Ovary (tissue), 9 donors: ENCODE measurements around the gene PPL. TPM values are rescaled to one million over a fixed set of nuclear protein-coding genes. Genes with fewer than 3 reads are reported as not detected.

Experiments used
- DNase-seq, 5 donors: peaks; one replicate each; pipeline ENCODE4 v3.0.0-alpha.2; 2019 to 2020
- H3K27ac ChIP-seq, 2 donors: fragments of 200-600 bp; one replicate each; pipeline versions ENCODE4 v1.5.1 to v1.8.0; 2019 to 2022
- H3K27me3 ChIP-seq: fragments of 200-600 bp; one replicate; pipeline ENCODE4 v1.8.0; 2022
- H3K36me3 ChIP-seq: fragments of 200-600 bp; sonication (generic); one replicate; pipeline ENCODE4 v1.5.1; 2019
- H3K4me1 ChIP-seq: one replicate; pipeline ENCODE4 v1.8.1; 2013; ENCODE audit warnings: mild to moderate bottlenecking, moderate library complexity; ENCODE audit not compliant: insufficient read depth
- H3K4me3 ChIP-seq: fragments of 200-600 bp; sonication (generic); one replicate; pipeline ENCODE4 v1.5.1; 2017
- H3K9me3 ChIP-seq, 2 donors: fragments of 200-600 bp in 1 of 2; sonication (generic) in 1 of 2; one replicate each; pipeline versions ENCODE4 v1.5.1 to v1.8.1; 2013 to 2019; ENCODE audit warnings: mild to moderate bottlenecking in 1 of 2, moderate library complexity in 1 of 2
- CTCF ChIP-seq, 3 donors: fragments of 450-650 bp in 2 of 3; fragments of 200-600 bp in 1 of 3; IDR thresholded peaks; one replicate each; pipeline versions ENCODE4 v1.5.1 to v1.8.0; 2016 to 2022; ENCODE audit warnings: antibody characterized with exemption in 3 of 3, mild to moderate bottlenecking in 1 of 3
- EP300 ChIP-seq: sonication (generic); formaldehyde crosslinking; IDR thresholded peaks from one replicate; pipeline ENCODE4 v1.6.1; 2017; ENCODE audit warnings: antibody characterized with exemption
- POLR2A ChIP-seq: fragments of 450-650 bp; IDR thresholded peaks from one replicate; pipeline ENCODE4 v1.6.1; 2017; ENCODE audit warnings: antibody characterized with exemption, mild to moderate bottlenecking, moderate library complexity
- WGBS, 3 donors: extraction: QIAGEN DNeasy Blood & Tissue Kit in 1 of 3; methylation state at CpG; one replicate each; pipeline versions ENCODE4 v1.1.5 to v1.1.7; 2013 to 2017; 5-methylcytosine and 5-hydroxymethylcytosine counted together
- intact Hi-C, 4 donors: fragments of 100-400 bp; cut with DNase I; formaldehyde crosslinking; loops; one replicate each; pipeline versions ENCODE4 v1.11.0 to v1.15.1; 2022 to 2023
- polyA plus RNA-seq, 2 donors: library from polyadenylated mRNA; stranded (reverse); fragments of 200-250 nt in 1 of 2; fragments of 350-450 nt in 1 of 2; fragmentation: Illumina TruSeq in 1 of 2; extraction: RNeasy Lipid Tissue Mini Kit (QIAGEN cat#74804) in 1 of 2; gene quantifications; one replicate each; pipeline ENCODE4 v1.2.3, GENCODE V29; 2013 to 2014
- total RNA-seq, 7 donors: library from RNA; depleted of rRNA in 2 of 7; stranded (reverse); fragments of >200 nt in 2 of 7; fragmentation: NEBNext Ultra II Directional in 3 of 7; extraction: Animal tissue kit (Norgen Biotek cat#: 25700) in 3 of 7; gene quantifications; one replicate each; pipeline versions ENCODE4 v1.1.0 to v1.2.4, GENCODE V29; 2016 to 2023
- donor health status: DM: no; HTN: no; CAD: no; lungs with moderate emphysema.
- donor health status: DM: no; HTN: no; CAD: no.
- donor health status: Bipolar disorder and iron deficiency.
- donor health status: DM: yes; HTN: yes; CAD: no.
- donor health status: DM: no; HTN: no; CAD: no.
- donor health status: DM: yes; HTN: yes; CAD: no.

PPL gene
- total and polyA plus RNA-seq, 9 donors, result 4.2 to 37.8 (median 9.1) TPM

GRCh38 chr16:4837733-4838501 is 99.0 kb downstream of the PPL start:
- H3K4me1 ChIP-seq, result no peaks in the 10 kb centered on the region
- TF ChIP-seq CTCF (IDR thresholded peaks at IDR 0.05), result no peak
- no peak for TF ChIP-seq EP300
- no peak for TF ChIP-seq POLR2A
- no peak for DNase-seq
- intact Hi-C loops, result no loop called here
- no peak overlapping the region for H3K4me3 ChIP-seq
- 81 to 90% (median 87%) methylated on average over 13 of the region's 13 CpGs for WGBS, 3 donors
- no peaks in the 10 kb centered on the region for H3K27me3 ChIP-seq
- no peaks in the 10 kb centered on the region for H3K36me3 ChIP-seq
- H3K9me3 ChIP-seq, result no peaks in the 10 kb centered on the region
- H3K27ac ChIP-seq, result no peak overlapping the region

- Histone ChIP-seq H3K27ac (no peak overlapping the region), H3K4me1 (no peaks in the 10 kb centered on the region), H3K9me3 (no peaks in the 10 kb centered on the region), H3K27me3 (no peaks in the 10 kb centered on the region), H3K36me3 (no peaks in the 10 kb centered on the region), H3K4me3 (no peak overlapping the region)
- TF ChIP-seq POLR2A, result no peak
- intact Hi-C loops, result no loop called here
- DNase-seq, result no peak
- WGBS, 3 donors, result 90 to 92% (median 92%) methylated on average over 2 of the region's 2 CpGs
Measured at GRCh38 chr16:4836727-4837126, 100.2 kb downstream of the PPL start.

GRCh38 chr16:4833584-4833983 is 103.4 kb downstream of the PPL start:
- no peaks in the 10 kb centered on the region for H3K9me3 ChIP-seq
- H3K27me3 ChIP-seq, result no peaks in the 10 kb centered on the region
- no peak overlapping the region for H3K27ac ChIP-seq
- WGBS, 3 donors, result 94 to 100% (median 96%) methylated on average over 1 of the region's 1 CpG
- no peaks in the 10 kb centered on the region for H3K4me1 ChIP-seq
- H3K36me3 ChIP-seq, result no peaks in the 10 kb centered on the region
- no peak overlapping the region for H3K4me3 ChIP-seq
- intact Hi-C loops, result no loop called here
- TF ChIP-seq EP300 (no peak), POLR2A (no peak), CTCF (IDR thresholded peaks at IDR 0.05) (no peak)
- DNase-seq, result no peak

- no peak for TF ChIP-seq CTCF (IDR thresholded peaks at IDR 0.05)
- TF ChIP-seq POLR2A, result no peak
- TF ChIP-seq EP300, result no peak
- WGBS, 3 donors, result 78 to 85% (median 83%) methylated on average over 6 of the region's 6 CpGs
- intact Hi-C loops, result no loop called here
- H3K9me3 ChIP-seq, result no peaks in the 10 kb centered on the region
- H3K27me3 ChIP-seq, result no peaks in the 10 kb centered on the region
- H3K4me3 ChIP-seq, result no peak overlapping the region
- DNase-seq, result no peak
- H3K27ac ChIP-seq, result no peak overlapping the region
- H3K4me1 ChIP-seq, result no peaks in the 10 kb centered on the region
- H3K36me3 ChIP-seq, result no peaks in the 10 kb centered on the region
Measured at GRCh38 chr16:4832698-4833343, 104.1 kb downstream of the PPL start.

Other genes with a start within 250 kb of the PPL start
- 10 to 100 TPM; 19.4 to 33.1 (median 28.0) TPM for gene NUDT16L1, start 243.6 kb downstream of the PPL start, total RNA-seq
- 10 to 100 TPM in 1 of 2 donors, 1 to 10 TPM in 1; 8.1 to 33.6 TPM for gene NUDT16L1, start 243.6 kb downstream of the PPL start, polyA plus RNA-seq
- 10 to 100 TPM; 19.8 to 37.4 (median 32.3) TPM for gene ANKS3, start 202.9 kb downstream of the PPL start, total RNA-seq
- gene ANKS3, start 202.9 kb downstream of the PPL start, polyA plus RNA-seq, result 10 to 100 TPM in 1 of 2 donors, 1 to 10 TPM in 1; 6.7 to 26.0 TPM
- gene DNAAF8, start 202.6 kb downstream of the PPL start, total RNA-seq, result 1 to 10 TPM in 6 of 7 donors, under 1 TPM in 1; 0.48 to 9.1 (median 1.5) TPM
- 1 to 10 TPM in 1 of 2 donors, under 1 TPM in 1; 0.35 to 1.2 TPM for gene DNAAF8, start 202.6 kb downstream of the PPL start, polyA plus RNA-seq
- 10 to 100 TPM; 10.1 to 27.7 (median 22.1) TPM for gene ZNF500, start 170.0 kb downstream of the PPL start, total RNA-seq
- gene ZNF500, start 170.0 kb downstream of the PPL start, polyA plus RNA-seq, result 10 to 100 TPM in 1 of 2 donors, 1 to 10 TPM in 1; 4.7 to 22.3 TPM
- under 1 TPM in 1 of 7 donors, not detected in 6; 0.32 TPM for gene SEPTIN12, start 148.8 kb downstream of the PPL start, total RNA-seq
- not detected for gene SEPTIN12, start 148.8 kb downstream of the PPL start, polyA plus RNA-seq
- gene SMIM22, start 141.8 kb downstream of the PPL start, total RNA-seq, result 10 to 100 TPM in 2 of 7 donors, 1 to 10 TPM in 2, not detected in 3; 1.5 to 30.9 (median 7.8) TPM
- gene SMIM22, start 141.8 kb downstream of the PPL start, polyA plus RNA-seq, result not detected
- 10 to 100 TPM in 6 of 7 donors, 1 to 10 TPM in 1; 6.0 to 31.9 (median 25.0) TPM for gene ROGDI, start 134.5 kb downstream of the PPL start, total RNA-seq
- 10 to 100 TPM in 1 of 2 donors, 1 to 10 TPM in 1; 9.2 to 17.3 TPM for gene ROGDI, start 134.5 kb downstream of the PPL start, polyA plus RNA-seq
- gene GLYR1, start 89.9 kb downstream of the PPL start, total RNA-seq, result 10 to 100 TPM; 30.3 to 79.5 (median 69.7) TPM
- gene GLYR1, start 89.9 kb downstream of the PPL start, polyA plus RNA-seq, result 10 to 100 TPM; 36.9 to 77.1 TPM
- gene UBN1, start 89.7 kb downstream of the PPL start, total RNA-seq, result 10 to 100 TPM; 16.1 to 41.3 (median 27.3) TPM
- gene UBN1, start 89.7 kb downstream of the PPL start, polyA plus RNA-seq, result 10 to 100 TPM; 14.5 to 17.9 TPM
- gene SEC14L5, start 21.2 kb upstream of the PPL start, total RNA-seq, result under 1 TPM; 0.11 to 0.87 (median 0.38) TPM
- gene SEC14L5, start 21.2 kb upstream of the PPL start, polyA plus RNA-seq, result 1 to 10 TPM in 1 of 2 donors, under 1 TPM in 1; 0.38 to 1.5 TPM
- 10 to 100 TPM in 2 of 7 donors, 1 to 10 TPM in 5; 4.4 to 14.8 (median 7.1) TPM for gene NAGPA, start 96.8 kb upstream of the PPL start, total RNA-seq
- gene NAGPA, start 96.8 kb upstream of the PPL start, polyA plus RNA-seq, result 1 to 10 TPM; 2.9 to 7.3 TPM
- gene C16orf89, start 128.8 kb upstream of the PPL start, total RNA-seq, result 1 to 10 TPM in 5 of 7 donors, under 1 TPM in 1, not detected in 1; 0.37 to 7.1 (median 3.2) TPM
- gene C16orf89, start 128.8 kb upstream of the PPL start, polyA plus RNA-seq, result 10 to 100 TPM in 1 of 2 donors, under 1 TPM in 1; 0.57 to 17.5 TPM
- gene ALG1, start 134.7 kb upstream of the PPL start, total RNA-seq, result 10 to 100 TPM in 6 of 7 donors, 1 to 10 TPM in 1; 9.1 to 21.3 (median 15.5) TPM
- gene ALG1, start 134.7 kb upstream of the PPL start, polyA plus RNA-seq, result 10 to 100 TPM; 13.7 to 19.3 TPM
- 10 to 100 TPM in 2 of 7 donors, 1 to 10 TPM in 5; 2.1 to 18.6 (median 9.4) TPM for gene EEF2KMT, start 160.6 kb upstream of the PPL start, total RNA-seq
- 1 to 10 TPM; 4.4 to 8.4 TPM for gene EEF2KMT, start 160.6 kb upstream of the PPL start, polyA plus RNA-seq